LNCaP clone FGC (cell line): Measurements from ENCODE around the gene ESF1.
"Not testable (repeated sequence)": the region's sequence is repeated elsewhere in the genome, so short reads cannot be mapped to it uniquely, and the experiment has no call there.

Experiments used
- DNase-seq: peaks from one replicate; pipeline ENCODE4 v3.0.0-alpha.2; 2011; ENCODE audit warnings: low read depth
- H3K4me3 ChIP-seq: 2 replicates; pipeline ENCODE4 v1.5.1; 2011; ENCODE audit warnings: mild to moderate bottlenecking, low read depth, low read length, control low read depth
- CTCF ChIP-seq: IDR thresholded peaks from 2 replicates; pipeline ENCODE4 v1.5.1; 2012; ENCODE audit warnings: mild to moderate bottlenecking; ENCODE audit not compliant: control insufficient read depth, insufficient read depth; ENCODE audit errors: extremely low read depth

ESF1 gene

GRCh38 chr20:13765299-13765698 lies 19.4 kb downstream of the ESF1 start:
- TF ChIP-seq CTCF: no peak
- H3K4me3 ChIP-seq: no peak overlapping the region
- no peak for DNase-seq

- H3K4me3 ChIP-seq, DNase-seq: not testable (repeated sequence)
These were observed 24.2 kb downstream of the ESF1 start for GRCh38 chr20:13760451-13760946.

- no peak overlapping the region for H3K4me3 ChIP-seq
- no peak for DNase-seq
These were observed 25.8 kb downstream of the ESF1 start for GRCh38 chr20:13758884-13759283.

DNA sequence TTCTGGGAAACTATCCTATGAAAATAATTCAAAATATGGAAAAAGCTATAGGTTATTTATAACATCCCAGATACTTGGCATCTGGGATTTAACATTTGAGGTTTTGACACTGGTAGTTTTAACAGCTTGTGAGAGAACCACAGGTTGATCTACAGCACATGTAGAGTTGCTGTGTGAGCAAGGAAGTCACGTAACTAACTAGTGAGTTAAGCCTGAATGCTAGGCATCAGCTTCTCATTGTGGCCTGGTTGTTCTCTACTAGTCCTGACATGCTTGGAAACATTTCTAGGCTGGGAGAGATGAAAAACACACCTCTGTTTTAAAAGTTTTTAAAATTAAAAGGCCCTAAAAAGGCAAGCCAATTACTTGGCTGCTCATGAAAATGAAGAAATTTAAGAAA lies 28.2 kb downstream of the ESF1 start:
- no peak overlapping the region for H3K4me3 ChIP-seq
- no peak for DNase-seq
- no peak for TF ChIP-seq CTCF

More at GRCh38 chr20:13758884-13759283, 25.8 kb downstream of the ESF1 start:
- TF ChIP-seq CTCF: no peak

DNA sequence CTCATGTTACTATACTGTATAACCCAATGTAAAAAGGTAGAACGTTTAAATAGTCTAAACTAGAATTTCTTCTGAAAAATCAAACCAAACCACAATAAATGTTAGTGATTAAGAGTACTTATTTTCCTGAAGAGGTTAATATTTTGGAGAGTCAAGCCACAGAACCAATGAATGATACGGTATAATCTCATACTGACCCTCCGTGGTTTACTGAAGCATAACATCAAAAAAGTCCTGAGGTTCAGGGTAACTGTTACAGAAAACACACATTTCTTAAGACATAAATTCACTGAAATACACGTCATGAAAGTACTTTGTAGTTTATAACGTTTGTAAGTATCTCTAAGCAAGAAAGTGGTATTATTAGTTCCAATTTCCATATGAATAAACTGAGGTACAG lies 28.9 kb downstream of the ESF1 start:
- DNase-seq: no peak
- no peak for TF ChIP-seq CTCF
- no peak overlapping the region for H3K4me3 ChIP-seq

GRCh38 chr20:13753436-13754036 lies 31.2 kb downstream of the ESF1 start:
- no peak for TF ChIP-seq CTCF
- DNase-seq: no peak
- H3K4me3 ChIP-seq: no peak overlapping the region

- no peak for DNase-seq
- H3K4me3 ChIP-seq: no peak overlapping the region
- no peak for TF ChIP-seq CTCF
These were observed 34.9 kb downstream of the ESF1 start for GRCh38 chr20:13749811-13750210.
